ENCODE results near the gene TDRD7.

Gene TDRD7, protein sequence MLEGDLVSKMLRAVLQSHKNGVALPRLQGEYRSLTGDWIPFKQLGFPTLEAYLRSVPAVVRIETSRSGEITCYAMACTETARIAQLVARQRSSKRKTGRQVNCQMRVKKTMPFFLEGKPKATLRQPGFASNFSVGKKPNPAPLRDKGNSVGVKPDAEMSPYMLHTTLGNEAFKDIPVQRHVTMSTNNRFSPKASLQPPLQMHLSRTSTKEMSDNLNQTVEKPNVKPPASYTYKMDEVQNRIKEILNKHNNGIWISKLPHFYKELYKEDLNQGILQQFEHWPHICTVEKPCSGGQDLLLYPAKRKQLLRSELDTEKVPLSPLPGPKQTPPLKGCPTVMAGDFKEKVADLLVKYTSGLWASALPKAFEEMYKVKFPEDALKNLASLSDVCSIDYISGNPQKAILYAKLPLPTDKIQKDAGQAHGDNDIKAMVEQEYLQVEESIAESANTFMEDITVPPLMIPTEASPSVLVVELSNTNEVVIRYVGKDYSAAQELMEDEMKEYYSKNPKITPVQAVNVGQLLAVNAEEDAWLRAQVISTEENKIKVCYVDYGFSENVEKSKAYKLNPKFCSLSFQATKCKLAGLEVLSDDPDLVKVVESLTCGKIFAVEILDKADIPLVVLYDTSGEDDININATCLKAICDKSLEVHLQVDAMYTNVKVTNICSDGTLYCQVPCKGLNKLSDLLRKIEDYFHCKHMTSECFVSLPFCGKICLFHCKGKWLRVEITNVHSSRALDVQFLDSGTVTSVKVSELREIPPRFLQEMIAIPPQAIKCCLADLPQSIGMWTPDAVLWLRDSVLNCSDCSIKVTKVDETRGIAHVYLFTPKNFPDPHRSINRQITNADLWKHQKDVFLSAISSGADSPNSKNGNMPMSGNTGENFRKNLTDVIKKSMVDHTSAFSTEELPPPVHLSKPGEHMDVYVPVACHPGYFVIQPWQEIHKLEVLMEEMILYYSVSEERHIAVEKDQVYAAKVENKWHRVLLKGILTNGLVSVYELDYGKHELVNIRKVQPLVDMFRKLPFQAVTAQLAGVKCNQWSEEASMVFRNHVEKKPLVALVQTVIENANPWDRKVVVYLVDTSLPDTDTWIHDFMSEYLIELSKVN

DNA sequence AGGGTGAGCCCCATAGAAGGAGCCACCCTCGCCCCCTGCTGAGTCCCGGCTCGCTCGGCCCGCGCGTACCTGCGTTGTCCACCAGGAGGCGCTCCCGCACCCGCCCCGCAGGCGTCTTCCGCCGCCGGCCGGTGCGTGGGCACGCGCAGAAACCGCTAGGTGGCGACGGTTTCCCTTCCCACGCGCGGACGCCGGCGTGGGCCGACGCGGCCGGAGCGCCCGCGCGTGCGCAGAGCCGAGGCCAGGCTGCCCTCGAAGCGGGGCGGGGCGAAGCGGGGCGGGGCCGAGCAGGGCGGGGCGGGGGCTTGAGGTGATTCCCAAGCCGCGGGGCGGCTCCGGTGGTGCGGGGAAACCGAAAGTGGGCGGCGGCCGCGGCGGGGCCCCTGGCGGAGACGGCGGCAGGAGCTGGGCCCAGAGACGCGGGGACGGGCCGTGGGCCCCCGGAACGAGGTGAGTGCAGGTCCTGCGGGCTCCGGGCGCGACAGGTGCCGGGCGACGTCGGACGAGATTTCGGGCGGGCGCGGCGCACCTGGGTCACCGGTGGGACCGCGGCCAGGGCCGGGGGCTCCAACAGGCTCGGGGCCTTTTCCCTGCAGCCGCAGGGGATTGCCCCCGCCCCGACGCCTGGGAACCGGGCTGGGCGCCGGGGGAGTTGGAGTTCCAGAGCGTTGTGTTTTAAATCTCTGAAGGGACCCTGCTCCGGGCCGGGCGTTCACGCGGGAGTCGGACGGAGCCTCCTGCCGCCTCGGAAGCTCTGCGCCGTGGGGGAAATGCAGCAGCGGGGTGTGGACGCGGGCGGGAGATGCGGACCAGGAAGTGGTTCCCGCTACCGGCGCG lies at the start of gene TDRD7:
TSS of gene TDRD7 (plus strand) at position 308 of the 837 bp plus-strand sequence. CDS start 16,370 bp downstream, outside the sequence.
- FAIRE-seq, result no peak
- DNase-seq (ENCODE audit: insufficient read length, low spot score), result peak; percentile 81

DNA sequence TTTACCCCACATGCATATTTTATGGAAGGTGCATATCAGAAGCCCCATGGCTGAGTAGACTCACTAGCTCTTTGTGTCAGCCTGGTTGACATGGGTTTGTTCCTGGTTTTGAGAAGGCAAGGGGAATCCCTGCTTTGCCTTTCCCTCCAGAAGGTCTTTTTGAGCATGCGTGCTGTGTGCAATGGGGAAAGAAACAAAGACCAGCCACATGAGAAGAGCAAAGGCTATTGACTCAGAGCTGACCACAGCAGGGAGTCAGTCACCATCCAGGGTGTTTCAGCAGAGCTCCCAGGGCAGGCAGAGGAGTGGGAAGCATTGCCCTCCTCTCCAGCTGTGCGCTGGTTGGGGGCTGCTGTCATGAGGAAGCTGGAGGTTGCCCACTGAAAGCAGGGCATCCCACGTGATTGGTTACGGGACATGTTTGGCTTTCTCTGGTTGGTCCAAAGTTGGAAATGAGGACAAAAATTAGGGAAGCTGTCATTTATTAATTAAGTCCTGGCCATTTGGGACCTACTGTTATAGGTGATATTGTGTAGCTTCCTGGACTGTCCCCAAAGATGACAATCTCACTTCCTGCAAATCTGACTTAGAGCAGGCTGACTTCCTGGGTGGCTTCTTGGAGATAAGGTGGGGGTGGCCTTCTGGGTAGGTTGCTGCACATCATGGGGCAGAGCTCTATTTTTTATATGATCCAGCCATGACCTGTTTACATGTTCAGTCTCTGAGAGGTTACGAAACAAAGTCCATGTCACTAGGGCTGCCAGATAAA lies 48.9 kb upstream of the TDRD7 start:
- no peak for FAIRE-seq
- DNase-seq (ENCODE audit: insufficient read length, low spot score), result no peak

DNA sequence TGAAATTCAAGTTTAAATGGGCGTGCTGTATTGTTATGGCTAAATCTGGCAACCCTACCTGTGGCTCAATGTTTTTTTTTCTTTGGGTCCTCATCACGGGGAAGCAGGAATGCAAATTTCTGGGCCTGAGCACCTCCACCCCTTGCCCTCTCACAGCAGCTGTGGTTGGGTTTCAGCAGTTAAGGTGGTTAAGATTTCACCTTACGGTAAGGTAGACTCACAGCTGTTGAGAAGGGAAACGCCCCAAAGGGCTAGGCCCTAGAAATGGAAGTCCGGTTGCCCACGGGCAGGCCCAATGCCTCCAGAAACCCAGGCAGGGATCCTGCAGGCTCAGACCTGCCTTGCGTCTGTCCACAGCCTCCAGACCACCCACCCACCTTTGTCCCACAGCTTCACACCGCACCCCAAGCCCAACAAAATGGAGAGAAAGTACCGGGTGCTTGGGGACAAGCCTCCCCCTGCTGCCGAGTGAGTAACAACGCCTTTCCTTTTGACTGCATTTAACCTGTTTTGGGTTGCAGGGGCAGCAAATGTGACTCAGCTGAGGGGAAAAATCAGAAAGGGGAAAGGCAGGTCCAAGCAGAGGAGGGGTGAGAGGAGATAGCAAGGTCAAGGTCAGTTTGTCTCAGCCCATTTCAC lies 48.1 kb upstream of the TDRD7 start:
- no peak for FAIRE-seq
- DNase-seq (ENCODE audit: insufficient read length, low spot score), result no peak

DNA sequence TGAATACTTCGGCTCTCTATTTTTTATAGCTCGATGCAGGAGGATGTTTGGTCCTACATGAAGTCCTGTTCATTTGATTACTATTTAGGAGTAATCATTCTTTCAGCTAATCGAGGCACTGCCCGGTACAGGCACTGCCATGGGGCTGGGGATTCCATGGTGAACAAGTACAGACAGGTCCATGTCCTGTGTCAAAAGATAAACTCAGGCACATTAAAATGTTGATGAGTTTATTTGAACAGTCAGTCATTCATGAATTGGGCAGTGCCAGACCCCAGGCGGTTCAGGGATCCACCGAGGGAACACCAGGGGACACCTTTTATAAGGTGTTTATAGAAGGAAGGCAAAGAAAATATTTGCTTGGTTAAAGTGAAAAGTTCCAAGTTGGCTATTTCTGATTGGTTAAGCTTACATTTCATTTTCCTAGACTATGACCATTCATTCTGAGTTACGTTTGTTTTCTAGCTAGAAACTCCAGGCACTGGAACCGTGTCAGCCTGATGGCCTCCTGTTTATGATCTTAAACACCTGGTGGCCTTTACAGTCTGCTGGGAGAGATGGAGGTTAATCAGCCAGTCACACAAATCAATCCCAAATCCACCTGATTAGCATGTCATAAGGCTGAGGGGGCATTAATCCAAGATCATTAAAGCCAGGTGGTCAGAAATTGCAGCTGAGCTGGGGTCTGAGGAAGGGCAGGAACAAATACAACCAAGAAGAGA lies 47.0 kb upstream of the TDRD7 start:
- FAIRE-seq (no peak), DNase-seq (ENCODE audit: insufficient read length, low spot score) (no peak)

DNA sequence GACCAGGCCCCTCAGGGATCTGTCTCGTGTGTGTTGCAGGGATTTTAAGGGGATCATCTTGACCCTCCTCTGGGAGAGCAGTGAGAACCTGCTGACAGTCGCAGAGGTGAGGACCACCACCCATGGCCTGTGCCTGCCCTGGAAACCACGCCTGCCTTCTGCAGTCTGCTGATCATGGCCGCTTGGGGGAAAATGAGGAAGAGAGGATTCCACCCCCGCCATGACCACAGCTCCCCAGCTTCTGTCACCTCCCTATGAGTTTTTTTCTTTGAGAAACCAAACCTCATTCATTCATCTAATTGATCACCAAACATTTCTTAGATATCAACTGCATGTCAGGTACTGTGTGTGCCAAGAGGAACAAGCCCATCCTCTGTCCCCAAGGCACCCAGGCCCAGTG lies 46.3 kb upstream of the TDRD7 start:
- DNase-seq (ENCODE audit: insufficient read length, low spot score) (no peak), FAIRE-seq (no peak)

DNA sequence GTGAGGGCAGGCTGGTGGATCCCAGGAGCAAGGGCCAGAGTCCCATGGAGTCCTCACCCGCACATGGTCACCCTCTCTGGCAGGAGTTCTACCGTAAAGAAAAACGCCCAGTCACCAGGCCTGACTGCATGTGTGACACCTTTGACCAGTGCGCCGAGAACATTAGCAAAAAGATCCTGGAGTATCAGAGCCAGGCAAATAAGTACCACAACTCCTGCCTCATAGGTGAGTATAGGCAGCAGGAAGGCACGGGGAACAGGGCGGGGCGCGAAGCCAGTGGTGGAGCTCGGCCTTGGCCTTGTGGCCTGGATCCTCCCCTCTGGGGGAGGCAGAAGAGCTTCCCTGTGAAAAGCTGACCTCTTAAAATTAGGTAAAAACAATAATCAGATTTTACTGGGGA lies 45.4 kb upstream of the TDRD7 start:
- FAIRE-seq, result no peak
- DNase-seq (ENCODE audit: insufficient read length, low spot score), result no peak

DNA sequence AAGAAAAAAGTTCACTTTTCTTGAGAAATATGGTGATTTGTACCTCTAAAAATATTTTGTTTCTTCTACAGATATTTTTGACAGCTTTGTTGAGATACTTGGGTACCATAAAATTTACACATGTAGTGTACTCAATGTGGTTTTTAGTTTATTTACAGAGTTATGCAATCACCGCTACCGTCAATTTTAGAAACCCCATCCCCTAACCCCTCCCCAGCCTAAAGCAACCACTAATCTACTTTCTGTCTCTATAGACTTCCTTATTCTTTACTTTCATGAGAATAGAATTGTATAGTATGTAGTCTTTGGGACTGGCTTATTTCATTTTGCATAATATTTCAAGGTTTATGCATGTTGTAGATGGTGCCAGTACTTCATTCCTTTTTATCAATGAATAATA lies 45.0 kb upstream of the TDRD7 start:
- DNase-seq (ENCODE audit: insufficient read length, low spot score), result no peak
- no peak for FAIRE-seq

DNA sequence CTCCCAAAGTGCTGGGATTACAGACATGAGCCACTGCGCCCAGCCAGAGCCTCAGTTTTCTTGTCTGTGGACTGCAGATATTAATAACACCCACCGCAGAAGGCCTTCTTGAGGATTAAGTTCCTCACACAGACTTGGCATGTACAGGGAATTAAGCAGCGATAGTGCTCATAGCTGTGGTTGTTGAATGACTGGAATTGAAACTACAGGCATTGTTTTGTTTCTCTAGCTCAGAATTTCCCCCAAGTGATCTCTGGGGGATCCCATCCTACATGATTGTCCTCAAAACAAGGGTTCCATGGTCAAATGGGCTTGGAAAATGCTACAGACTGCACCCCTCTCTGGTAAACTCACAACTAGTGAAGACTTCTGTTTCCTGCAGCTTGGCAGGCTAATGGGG lies 44.2 kb upstream of the TDRD7 start:
- FAIRE-seq (no peak), DNase-seq (ENCODE audit: insufficient read length, low spot score) (no peak)

DNA sequence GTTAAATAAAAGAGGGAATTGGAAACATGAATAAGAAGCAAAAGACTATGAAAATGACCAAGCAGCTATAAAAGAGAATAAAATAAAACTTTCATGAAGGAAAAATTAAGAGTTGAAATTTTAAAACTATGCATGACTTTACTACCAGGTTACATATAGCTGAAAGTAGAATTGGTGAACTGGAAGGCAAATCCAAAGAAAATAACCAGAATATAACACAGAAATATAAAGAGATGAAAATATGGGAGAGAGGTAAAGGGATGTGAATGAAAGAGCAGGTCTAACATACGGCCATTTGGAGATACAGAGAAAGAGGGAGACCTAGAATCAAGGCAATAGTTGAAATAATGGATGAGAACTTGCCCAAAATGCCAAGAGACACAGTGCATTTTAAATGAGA lies 42.9 kb upstream of the TDRD7 start:
- no peak for FAIRE-seq
- DNase-seq (ENCODE audit: insufficient read length, low spot score), result no peak

DNA sequence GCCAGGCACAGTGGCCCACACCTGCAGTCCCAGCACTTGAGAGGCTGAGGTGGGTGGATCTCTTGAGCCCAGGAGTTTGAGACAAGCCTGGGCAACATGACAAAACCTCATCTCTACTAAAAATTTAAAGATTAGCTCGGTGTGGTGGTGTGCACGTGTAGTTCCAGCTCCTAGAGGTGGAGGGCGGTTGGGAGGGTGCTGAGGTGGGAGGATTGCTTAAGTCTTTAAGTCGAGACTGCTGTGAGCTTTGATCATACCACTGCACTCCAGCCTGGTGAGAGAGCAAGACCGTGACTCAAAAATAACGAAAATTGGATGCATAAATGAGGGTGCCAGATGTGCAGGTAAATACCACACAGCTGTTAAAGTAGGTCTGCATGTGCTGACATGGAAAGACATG lies 39.3 kb upstream of the TDRD7 start:
- FAIRE-seq (no peak), DNase-seq (ENCODE audit: insufficient read length, low spot score) (no peak)

DNA sequence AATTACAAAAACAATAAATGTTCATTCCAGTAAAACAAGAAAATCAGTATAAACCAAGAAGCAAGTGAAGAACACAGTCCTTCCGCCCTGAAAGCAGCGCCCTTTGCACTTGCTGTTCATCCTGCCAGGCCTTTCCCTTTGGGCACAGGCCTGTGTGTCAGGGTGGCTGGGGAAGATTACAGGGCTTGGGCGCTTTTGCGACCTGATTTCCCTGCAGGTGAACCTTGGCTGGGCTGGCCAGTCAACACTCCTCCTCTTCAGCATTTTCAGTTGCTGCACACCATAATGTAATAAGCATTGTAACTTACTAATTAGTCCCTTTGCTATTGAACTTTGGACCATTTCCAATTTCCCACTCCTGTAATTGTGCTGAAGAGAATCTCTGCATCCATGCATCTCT lies 38.6 kb upstream of the TDRD7 start:
- FAIRE-seq, result no peak
- DNase-seq (ENCODE audit: insufficient read length, low spot score), result no peak

DNA sequence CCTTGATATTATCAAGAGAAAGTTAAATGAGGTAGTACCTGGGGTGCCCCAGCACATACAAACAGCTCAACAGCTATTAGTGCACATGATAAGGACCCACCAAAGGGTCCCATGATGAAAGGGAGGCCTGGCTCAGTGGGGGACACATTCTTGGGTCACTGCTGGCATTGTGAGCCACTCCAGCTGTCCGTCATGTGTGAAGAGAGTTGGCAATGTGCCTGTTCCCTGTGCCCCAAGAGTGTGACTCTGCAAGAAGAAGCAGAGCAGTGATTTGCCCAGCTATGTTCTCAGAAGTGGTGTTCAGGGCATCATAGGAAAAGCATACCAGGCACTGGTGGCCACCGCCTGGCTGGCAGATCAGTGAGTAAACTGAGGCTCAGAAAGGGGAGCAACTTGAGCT lies 37.1 kb upstream of the TDRD7 start:
- FAIRE-seq, result no peak
- no peak for DNase-seq (ENCODE audit: insufficient read length, low spot score)

DNA sequence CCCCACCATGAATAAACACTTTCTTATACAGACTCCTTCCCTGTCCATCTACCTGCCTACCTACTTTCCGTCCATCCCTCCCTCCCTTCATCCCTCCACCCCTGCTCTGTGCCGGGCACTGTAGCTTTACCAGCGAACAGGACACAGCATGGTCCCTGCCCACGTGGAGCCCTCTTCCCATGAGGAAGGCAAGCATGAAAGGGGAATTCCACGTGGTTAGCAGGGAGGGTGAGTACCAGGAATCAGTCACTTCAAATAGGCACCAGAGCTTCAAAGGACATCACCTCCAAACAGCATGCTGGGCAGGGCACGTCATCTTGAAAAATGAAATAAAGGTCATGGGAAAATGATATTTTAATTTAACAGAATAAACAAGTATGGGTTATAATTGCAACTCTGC lies 35.0 kb upstream of the TDRD7 start:
- DNase-seq (ENCODE audit: insufficient read length, low spot score) (no peak), FAIRE-seq (no peak)

DNA sequence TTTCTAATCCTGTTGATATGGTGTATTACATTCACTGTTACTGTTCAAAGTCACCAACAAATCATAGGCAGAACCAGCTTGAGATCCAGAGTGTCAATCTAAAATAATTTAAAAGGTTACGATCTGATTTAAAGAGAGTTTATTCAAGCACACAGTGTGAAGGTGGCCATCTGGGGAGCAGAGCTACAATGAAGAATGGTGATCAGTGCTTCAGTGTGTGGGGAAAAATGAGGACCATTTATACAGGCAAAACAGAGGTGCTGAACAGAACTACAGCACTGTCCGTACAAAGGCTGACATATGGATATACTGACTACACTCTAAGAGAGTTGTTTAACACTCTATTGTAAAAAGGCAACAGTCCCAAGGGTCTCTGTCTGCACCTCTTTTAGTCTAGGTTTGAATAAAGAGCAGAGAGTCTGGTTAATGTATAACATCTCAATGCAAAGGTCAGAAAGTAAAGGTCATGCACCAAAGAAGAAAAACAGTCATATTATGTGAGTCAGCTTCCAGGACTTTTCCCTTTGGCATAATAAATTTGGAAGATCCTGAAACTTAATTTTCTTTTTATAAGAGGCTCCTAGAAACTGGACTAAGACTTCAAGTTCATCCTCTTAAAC lies 29.7 kb upstream of the TDRD7 start:
- no peak for FAIRE-seq
- no peak for DNase-seq (ENCODE audit: insufficient read length, low spot score)

DNA sequence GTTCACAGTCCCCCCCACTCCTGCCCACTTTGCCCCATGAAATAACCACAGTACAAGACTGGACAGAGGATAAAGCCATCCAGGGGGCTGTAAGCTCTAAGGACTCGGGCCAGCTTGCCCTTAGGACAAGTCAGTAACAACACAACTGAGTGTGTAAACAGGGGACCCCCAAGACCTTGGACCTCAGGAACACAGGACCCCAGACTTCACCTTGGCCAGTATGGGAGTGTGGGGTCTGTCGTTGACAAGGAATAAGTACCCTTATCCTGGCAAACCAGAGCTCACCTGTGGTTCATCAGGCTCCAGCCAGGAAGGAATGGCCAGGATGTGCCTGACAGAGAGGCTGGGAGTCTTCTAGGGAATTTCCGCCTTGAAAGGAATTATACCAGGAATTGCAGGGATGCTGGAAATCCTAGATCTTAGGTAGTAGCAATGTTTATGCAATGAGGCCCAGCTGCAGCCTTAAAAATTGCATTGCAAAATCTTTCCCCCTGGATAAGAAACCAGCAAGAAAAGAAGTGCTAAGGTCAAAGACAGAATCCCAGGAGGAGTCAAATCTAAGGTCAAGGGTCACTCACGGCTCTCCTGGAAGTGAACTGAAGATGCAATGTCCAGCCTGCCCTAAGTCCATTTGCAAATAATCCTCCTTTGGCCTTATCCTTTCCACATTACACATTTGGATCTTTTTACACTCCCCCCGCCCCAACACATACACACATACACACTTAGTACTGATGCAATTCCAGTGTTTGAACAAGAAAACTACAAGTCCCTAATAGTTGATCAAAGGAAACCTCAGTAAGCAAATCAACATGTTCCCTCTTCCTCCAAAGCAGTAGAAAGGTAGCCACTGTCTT lies 27.3 kb upstream of the TDRD7 start:
- no peak for DNase-seq (ENCODE audit: insufficient read length, low spot score)
- no peak for FAIRE-seq

DNA sequence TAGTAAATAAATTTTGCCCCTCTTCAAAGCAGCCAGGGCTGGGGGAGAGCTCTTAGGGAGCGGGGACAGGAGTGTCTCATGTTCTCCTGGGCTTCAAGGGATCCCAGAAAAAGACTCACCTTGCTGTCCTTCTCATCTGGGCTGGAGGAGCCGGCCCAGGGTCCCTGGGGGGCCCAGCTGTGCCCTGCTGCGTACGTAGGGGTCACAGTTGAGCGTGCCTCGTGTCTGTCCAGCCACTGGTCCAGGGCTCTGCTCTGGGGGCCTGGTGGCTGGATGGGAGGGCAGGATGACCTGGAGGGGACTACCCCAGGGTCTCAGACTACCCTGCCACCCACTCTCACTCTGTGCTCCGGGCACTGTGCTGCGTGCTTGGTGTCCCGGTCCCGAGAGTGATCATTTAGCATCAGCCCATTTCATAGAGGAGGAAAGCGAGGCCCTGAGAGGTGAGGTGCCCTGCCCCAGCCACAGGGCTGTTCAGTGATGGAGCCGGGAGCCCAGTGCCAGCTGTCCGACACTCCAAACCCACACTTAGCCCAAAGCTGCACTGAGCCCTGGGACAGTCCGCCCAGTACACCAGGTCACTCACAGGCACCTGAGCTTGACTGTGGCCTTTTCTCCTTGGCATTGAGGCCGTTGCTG lies 26.2 kb upstream of the TDRD7 start:
- DNase-seq (ENCODE audit: insufficient read length, low spot score) (no peak), FAIRE-seq (no peak)

DNA sequence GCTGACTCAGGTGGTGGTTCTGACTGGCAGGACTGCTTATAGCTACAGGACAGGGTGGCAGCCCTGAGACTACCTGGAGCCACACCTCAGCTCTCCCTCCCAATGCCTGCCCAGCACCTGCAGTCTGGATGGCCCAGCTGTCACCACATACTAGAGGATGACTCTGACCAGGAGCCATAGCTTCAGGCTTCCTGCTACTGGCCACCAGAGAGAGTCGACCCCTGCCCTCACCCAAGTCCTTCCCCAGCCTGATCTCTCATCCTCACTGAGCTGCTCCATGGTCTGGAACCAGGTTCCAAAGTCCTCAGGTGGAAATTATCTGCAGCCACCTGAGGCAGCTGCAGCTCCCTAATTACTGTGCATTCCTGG lies 25.6 kb upstream of the TDRD7 start:
- no peak for DNase-seq (ENCODE audit: insufficient read length, low spot score)

More for the DNA sequence above, 25.6 kb upstream of the TDRD7 start:
- FAIRE-seq, result no peak

All from HTR-8/SVneo (cell line).